Islet of Langerhans (tissue), 1 donor: Measurements from ENCODE around the gene ATP13A1.

Experiments used
- FAIRE-seq: peaks from one replicate; lab custom pipeline; 2011; peaks lifted over from hg19 to GRCh38; lab: Jason Lieb, UNC

Gene ATP13A1

DNA sequence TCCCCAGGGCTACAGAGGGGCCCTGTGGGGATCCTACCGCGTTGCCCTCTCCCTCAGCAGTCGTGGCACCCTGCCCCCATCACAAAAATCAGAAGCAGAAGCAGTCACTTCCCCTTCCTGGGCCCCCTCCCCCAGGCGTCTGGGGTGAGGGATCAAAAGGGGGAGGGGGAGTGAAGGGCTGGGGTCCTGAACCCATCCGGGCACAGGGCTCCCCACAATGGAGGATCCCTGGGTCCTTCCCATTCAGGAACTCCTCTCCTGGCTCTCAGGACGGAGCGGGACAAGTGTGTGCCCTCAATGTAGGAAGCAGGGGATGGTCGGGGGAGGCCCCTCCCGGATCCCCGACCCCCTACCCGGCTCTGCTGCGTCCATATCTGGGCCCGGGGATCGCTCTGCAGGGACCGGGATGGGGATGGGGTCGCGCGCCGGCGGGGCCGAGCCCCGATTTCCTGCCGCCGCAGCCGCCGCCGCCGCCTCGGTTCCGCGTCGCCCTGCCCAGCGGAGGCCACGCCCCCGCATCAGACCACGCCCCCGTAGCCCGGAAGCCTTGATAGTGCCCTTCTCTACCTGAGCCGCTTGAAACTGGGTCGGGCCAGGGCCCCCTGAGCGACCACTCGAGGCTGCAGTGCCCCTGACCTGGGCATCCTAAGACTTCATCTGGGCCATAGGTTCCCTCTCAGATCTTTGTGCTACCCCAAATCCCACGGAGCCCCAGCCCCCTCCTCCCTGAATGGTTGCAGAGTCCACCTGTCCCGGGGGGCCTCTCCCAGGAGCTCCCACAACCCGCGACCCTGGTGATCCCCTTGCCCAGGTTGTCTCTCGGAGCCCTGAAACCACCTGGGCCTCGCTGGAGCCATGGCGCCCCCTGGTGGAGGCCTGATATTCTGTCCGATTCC is 20.1 kb downstream of the ATP13A1 start, which contains the start of gene GMIP:
Gene GMIP (minus strand): TSS at position 500 of the 896 bp plus-strand sequence. CDS start 128 bp downstream, at position 372.
- FAIRE-seq: no peak

DNA sequence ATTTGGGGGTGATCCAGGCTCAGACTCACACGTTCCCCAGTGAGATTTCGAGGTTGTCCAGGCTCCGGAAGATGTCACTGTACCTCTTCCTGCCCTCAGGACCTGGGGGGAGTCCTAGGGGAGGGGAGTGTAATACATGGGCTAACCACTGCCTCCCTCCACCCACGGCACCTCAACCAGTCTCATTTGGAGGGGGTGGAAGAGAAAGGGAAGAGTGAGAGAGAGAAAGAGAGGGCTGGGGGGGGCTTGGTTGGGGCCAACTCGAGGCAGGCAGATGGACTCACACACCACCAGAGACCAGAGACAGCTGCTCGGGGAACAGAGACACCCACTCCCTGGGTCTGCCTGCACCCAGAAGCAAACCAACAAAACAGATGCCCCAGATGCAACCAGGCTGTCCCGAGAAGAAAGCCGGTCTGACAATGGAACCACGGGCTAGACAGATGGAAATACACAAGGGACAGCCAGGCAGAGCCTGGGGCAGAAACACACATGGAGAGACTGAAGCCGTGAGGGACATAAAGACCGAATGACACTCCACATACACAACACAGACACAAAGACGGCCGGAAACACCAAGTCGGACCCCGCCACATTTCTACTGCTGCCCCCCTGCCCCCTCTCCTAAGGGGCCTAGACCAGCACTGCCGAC is 20.8 kb downstream of the ATP13A1 start:
- no peak for FAIRE-seq

DNA sequence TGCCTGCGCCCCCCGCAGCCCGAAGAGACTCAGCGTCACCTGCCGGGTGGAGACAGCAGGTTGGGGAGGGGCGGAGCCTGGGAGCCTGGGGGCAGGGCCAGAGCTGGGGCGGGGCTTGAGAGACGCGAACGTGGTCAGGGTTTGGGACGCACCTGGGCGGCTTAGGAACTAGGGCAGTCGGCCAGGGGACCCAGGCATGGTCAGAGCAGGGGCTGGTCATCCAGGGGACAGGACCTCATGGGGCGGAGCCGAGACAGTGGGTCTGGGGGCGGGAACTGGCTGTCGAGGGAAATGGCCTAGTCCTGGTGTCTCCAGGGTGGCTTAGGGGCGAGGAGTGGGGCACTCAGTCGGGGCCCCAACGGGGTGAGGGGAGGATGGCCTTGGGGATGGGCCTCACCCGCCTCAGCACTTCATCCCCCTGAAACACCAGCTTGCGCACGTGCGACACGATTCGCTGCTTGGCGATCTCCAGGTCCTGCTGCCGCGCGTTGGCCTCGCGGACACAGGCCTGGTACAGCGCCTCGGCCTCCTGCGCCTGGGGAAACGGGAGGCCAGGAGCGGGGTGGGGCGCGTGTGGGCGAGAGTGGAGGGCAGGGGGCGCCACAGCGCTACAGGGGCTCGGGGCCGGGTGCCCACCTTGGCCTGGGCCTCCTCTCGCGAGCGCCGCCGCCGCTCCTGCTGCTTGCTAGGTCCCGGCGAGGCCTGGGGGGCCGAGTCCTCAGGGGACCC is 25.8 kb downstream of the ATP13A1 start:
- FAIRE-seq: no peak

DNA sequence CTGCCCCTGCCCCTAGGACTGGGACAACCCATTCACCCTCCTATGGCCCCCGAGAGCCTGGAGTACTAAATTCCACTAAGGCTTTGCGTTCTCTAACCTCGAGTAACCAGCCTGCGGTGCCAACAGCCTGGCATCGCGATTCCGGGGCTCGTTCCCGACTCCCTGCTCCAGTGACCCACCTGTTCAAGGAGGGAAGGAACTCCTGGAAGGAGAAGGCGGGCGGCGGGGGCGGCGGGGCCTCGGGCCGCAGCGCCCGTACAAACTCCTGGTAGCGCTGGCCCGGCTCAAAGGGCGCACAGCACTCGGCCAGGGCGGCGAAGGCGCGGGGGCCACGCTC is 26.3 kb downstream of the ATP13A1 start:
- no peak for FAIRE-seq

DNA sequence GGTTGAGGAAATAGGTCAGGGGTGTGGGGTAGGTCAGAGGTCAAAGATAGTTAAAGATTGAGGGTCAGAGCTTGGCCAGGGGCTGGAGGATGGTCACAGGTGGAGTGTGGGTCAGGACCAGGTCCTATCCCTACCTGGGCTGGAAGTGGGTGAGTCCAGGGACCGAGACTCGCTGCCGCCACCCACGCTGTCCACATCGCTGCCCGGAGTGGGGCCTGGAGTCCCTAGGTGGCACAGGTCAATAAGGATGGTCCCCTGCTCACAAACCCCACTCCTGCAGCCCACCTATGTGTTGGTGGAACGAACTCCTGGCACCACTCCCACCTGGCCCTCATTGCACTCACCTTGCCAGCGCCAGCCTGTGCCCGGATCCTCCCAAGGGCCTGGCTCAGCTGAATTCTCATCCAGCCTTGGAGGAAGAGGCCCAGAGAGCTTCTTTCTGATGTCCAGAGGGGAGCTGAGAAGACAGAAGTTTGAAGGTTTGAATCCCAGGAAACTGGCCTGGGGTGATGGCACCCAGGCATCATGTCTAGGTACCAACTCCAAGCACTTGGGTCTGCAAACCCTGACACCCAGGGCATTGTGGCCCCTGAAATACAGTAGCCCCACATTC is 26.8 kb downstream of the ATP13A1 start:
- no peak for FAIRE-seq

DNA sequence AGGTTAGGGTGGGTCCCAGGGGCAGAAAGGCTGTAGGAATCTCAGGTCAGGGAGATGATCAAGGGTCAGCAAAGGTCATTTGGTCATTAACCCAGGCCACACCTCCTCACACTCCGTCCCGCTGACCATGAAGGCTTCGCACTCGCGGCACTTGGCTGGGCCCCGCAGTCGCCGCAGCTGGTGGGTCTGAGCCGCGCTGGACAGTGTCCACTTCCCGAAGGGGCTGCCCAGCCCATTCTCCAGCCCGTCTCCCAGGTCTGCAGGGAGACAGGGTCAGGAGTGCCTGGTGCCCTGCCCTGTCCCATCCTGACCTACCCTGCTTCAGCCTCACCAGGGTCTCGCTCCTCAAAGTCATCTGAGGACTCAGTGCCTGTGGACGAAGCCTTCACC is 28.2 kb downstream of the ATP13A1 start:
- FAIRE-seq: no peak

DNA sequence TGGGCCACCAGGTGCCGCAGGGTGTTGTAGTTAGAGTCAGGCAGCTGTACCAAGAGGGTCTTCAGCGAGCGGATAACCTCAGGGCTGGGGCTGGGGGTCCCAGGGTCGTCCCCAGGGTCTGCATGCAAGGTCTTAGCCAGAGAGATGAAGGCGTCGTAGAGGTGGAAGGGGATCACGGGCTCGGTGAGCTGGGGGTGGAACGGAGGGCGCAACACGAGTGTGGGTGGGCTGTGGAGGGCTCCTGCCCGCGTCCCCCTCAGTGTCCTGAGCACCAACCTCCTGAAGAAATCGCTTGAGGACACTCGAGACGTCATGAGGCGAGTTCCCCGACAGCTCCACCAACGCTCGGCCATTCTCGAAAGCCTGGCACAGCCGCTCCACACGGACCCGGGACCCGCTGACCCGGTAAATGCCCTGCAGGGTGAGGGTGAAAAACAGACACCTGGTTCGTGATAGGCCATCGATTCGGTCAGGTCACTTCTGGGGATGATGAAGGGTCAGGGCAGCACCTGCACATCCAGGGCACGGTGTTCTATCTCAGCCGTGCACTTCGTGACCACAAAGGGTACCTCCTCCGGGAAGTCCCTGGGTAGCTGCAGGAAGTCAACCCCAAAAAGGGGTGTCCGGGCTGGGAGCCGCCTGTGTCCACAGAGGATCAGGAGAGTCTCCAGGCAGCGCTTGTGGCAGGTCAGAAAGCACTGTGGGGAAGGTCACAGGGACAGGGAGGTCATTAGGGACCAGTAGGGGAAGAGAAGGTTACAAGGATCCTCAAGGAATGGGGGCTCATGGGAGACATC is 28.8 kb downstream of the ATP13A1 start:
- FAIRE-seq: no peak

DNA sequence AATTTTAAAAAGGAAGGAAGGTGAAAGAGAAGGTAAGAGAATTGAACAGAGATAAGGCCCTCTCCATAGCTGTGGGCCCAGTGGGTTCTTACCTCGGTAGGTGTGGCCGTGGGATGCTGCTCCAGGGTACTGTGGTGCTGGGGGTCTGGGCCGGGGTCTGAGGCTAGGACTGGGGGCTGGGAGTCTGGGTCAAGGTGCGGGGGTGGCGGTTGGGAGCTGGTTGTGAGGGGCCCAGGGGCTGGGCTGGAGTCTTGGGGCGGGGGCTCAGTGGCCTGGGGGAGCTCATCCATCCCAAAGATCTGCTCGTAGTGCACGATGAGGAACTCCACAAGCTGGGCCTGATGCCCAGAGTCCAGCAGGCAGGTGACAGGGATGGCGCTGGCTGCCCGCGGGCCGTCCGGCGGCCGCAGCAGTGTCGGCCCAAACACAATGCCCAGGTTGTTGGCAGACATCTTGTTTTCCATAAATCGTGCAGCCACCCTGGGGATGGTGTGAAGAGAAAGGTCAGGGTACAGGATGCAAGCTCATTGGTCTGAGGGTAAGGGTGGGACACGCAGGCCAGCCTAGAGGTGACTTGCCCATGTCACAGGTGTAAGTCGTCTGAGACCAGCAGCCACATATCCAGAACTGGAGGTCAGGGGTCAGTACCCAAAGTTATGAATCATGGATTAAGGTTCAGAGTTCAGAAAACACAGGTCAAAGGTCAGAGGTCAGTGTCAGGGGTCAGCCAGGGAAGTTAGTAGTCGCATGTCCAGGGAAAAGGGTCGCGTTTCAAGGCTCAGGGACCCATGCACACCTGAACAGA is 29.6 kb downstream of the ATP13A1 start:
- FAIRE-seq: no peak

DNA sequence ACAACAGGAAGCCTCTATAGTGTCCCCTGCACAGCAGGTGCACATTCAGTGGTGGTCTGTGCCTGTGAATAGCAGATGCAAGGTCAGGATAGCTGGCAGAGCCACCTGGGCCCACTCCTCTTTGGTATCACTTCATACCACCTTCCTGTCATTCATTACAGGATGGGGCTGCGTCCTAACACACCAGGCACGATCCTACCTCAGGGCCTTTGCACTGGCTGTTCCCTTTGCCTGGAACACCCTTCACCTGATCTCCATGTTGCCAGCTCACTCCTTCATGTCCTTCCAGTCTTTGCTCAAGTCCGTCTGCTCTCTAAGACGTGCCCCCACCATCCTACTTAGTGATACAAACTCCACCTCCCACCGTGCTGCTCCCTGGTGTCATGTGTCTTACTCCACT is 30.8 kb downstream of the ATP13A1 start:
- FAIRE-seq: no peak

DNA sequence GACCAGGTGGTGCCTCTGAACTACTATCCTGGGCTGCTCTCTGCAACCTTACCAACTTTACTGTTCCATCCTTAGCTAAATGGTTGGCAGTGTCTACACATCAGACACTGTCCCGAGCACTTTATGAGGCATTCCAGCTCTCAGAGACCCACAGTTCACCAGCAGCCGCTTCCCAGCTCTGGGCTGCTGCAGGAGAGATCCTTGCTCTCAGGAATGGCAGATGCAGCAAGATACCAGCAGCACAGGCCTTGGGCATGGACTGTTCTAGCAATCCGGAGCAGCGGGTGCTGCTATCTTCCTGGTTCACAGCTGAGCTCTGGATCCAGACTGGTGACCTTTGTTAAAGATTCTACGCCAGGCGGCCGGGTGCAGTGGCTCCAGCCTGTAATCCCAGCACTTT is 32.1 kb downstream of the ATP13A1 start:
- no peak for FAIRE-seq

DNA sequence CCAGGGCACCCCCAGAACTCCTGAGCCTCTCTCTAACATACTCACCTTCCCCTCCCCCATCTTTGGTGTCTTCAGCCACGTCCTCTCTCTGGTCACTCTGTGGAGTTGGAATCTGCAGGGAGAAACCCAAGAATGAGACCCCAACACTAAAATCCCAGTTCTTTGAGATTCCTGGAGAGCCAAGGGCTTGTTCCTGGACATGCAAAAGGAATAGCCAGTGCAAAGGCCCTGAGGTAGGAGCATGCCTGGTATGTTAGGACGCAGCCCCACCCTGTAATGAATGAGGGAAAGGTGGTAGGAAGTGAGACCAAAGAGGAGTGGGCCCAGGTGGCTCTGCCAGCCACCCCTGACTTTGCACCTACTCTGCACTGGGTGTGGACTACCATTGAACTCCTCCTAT is 33.0 kb downstream of the ATP13A1 start:
- FAIRE-seq: no peak

DNA sequence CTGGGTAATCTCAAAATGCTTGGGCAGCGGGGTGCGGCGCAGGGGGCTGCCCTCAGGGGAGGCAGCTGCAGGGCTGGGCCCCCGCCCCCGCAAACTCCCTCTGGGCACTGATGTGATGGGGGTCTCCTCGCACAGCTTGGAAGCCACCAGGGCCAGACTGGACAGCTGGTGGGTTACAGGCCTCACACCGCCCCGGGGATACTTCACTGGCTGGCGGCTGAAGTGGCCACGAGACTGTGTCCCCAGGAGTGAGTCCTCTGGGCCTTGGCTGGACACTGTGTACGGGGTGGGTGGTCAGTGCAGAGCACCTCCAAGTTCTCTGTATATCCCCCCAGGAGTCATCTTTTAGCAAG is 33.4 kb downstream of the ATP13A1 start:
- FAIRE-seq: no peak

DNA sequence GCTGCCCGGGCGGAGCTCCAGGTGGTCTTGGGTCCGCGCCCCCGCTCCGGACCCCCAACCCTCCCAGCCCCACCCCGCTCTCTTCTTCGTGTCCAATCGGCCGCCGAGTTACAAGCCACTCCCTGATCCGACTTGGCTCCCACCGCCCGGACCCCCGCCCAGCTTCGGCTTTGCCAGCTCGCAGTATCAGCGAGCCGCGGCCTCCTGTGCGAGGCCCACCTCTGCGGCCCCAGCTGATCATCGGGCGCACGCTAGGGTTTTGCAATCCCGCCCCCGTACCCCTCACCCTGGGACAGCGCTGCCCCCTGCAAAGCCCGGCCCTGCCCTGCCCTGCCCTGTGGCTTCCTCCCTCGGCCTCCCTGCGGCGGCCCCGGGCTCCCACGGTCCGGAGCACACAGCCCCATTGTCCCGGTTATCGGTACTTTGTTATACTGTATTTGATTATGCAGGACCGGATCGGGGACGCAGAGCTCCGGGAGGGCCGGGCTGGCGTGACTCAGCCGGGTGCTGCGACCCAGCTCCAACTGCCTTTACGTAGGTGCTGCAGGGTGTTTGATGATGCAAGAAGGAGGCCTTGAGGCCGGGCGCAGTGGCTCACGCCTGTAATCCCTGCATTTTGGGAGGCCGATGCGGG is 34.9 kb downstream of the ATP13A1 start:
- FAIRE-seq: no peak

DNA sequence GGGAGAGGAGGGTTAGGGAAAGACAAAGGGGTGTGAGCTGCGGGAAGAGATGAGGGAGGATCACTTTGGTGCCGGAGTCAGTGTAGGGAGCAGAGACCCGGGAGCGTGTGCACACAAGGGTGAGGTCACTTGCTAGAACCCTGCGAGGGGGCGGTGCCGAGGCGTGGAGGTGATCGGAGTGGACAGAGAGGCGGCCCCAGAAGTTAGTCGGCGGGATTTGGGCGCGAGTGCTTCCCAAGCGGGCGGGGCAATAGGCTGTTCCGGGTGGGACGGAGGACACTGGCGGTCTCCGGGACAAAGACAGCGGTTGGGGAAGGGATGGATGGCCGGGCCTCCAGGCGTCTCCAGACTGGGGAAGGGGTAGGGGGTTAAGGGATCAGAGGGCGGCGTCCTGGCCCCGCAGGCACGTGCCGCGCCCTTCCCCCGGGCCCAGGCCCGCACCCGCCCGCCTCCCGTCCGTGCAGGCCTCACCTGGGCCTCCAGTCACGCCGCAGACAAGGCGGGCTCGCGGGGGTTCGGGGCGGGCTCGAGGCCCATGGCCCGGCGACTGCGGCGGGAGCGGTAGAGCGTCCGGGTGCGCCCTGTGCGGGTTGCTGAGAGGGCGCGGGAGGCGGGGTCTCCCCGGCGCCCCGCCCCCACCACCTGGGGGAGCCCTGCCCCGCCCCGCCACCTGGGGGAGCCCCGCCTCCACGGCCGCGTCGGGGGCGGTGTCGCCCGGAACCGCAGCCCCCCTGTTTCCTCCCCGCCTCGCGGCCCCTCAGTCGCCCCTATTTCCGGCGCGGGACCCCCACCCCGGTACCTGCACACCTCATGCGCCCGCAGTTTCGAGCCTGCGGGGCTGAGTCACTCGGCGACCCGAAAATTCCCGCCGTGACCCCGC is 35.6 kb downstream of the ATP13A1 start, which contains the start of gene LPAR2:
Gene LPAR2 (minus strand): TSS at position 600 of the 880 bp plus-strand sequence. CDS start 945 bp downstream, outside the sequence.
- no peak for FAIRE-seq

DNA sequence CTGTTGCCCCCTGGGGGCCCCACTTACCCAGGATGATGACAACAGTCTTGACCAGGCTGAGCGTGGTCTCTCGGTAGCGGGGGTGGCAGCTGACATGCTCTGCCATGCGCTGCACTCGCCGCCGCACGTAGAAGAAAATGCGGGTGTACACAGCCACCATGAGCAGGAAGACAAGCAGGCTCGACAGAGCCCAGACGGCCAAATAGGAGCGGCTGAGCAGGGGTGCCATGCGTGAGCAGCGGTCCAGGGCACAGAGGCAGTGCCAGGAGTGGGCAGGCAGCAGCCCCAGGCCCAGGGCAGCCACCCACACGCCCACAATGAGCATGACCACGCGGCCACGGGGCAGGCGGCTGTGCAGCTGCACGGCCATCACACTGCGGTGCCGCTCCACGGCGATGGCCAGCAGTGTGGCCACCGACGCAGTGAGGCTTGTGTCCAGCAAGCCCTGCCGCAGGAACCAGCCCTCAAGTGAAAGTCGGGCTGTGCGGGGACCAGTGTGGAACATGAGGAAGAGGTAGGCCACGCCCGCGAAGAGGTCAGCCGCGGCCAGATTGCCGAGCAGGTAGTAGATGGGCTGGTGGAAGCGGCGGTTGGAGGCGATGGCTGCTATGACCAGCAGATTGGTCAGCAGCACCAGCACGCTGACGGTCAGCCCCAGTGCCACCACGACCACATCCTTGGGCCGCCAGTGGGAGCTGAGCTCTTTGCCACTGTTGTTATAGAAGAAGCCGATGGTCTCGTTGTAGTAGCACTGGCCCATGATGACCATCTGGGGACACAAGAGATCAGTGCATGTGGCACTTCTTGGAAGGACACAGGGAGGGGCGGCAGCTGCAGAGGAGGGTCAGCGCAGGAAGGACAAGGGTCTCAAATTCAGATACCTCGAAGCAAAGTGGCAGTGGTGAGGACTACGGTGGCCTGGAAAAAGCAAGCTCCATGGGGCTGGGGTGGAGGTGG is 36.7 kb downstream of the ATP13A1 start:
- no peak for FAIRE-seq

DNA sequence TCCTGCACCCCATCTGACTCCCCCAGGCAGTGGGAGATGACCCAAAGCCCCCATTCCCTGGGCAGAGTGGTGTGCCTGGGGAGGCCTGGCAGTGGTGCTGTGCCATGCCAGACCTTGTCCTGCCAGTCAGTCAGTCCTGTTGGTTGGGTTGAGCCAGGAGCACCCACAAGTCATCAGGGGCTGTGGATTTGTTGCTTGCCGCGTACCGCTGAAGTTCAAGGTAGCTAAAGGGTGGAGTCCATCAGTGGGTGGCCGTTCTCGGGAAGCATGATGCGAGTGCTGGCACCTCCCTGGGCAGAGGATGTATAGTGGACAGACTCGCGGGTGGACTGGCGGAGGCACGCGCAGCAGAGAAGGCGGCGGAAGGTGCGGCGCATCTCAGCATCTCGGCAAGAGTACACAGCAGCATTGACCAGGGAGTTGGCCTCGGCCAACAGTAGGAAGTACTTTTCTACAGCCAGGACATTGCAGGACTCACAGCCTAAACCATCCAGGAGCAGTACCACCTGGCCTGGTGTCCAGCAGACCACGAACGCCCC is 39.4 kb downstream of the ATP13A1 start:
- no peak for FAIRE-seq

DNA sequence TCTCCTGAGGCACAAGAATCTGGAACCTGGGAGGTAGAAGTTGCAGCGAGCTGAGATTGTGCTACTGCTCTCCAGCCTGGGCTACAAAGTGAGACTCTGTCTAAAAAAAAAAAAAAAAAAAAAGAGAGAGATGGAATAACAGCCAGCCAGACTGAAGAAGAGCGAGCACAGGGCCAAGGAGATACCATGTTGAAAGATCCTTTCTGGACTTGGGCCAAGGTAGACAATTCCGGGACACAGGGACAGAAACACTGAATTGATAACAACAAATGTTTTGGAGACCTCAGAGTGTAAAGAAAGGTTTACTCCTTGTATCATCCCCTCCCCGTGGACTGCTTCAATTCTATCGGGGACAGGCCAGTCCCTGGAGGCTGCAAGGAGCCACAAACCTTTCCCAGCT is 40.1 kb downstream of the ATP13A1 start:
- no peak for FAIRE-seq

DNA sequence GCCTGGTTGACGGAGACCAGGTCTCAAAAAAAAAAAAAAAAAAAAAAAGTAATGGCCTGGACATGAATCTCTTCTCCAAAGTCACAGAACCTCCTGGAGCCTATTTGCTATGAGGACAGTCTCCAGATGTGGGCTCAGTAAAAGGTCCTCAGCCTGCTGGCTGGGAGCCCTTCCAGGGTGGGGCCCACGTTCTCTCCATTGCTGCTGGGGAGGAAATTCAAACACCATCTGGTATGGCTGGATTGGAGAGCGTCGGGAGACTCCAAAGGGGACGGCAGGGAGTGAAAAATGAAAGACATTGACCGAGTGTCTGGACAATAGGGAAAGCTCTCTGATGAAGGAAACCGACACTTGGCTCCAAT is 43.6 kb downstream of the ATP13A1 start:
- FAIRE-seq: no peak
